HepG2 (cell line): ENCODE results near the gene ACSS2. TPM values are rescaled to one million over a fixed set of nuclear protein-coding genes. Genes with fewer than 3 reads are reported as not detected.
A peak's percentile ranks its signal among the peaks of the same experiment; 100 is the strongest.

Source experiments
- ARNT ChIP-seq: fragments of 450-650 bp; IDR thresholded peaks from 2 replicates; pipeline ENCODE4 v1.6.1; 2017
- E2F2 ChIP-seq: sonication (generic); formaldehyde crosslinking; IDR thresholded peaks from 2 replicates; pipeline ENCODE4 v1.4.0; 2020; ENCODE audit warnings: missing genetic modification reagents, borderline replicate concordance
- FOXA3 ChIP-seq: IDR thresholded peaks from 2 replicates; pipeline ENCODE4 v1.6.1; 2016; ENCODE audit warnings: missing genetic modification reagents, missing compliant biosample characterization
- FOXK1 ChIP-seq: sonication (generic); formaldehyde crosslinking; IDR thresholded peaks from 2 replicates; pipeline ENCODE4 v1.4.0; 2020; ENCODE audit warnings: low read depth, missing genetic modification reagents, borderline replicate concordance
- HDAC2 ChIP-seq: sonication (generic); formaldehyde crosslinking; IDR thresholded peaks from 2 replicates; pipeline ENCODE4 v1.4.0; 2020; ENCODE audit warnings: missing genetic modification reagents
- HINFP ChIP-seq: sonication (generic); formaldehyde crosslinking; IDR thresholded peaks from 2 replicates; pipeline ENCODE4 v1.4.0; 2020; ENCODE audit warnings: low read depth, mild to moderate bottlenecking, missing genetic modification reagents
- HMGA1 ChIP-seq: sonication (generic); formaldehyde crosslinking; conservative IDR thresholded peaks from 2 replicates; pipeline ENCODE4 v1.4.0; 2020; ENCODE audit warnings: missing genetic modification reagents
- KDM4B ChIP-seq: sonication (generic); formaldehyde crosslinking; IDR thresholded peaks from 2 replicates; pipeline ENCODE4 v1.4.0; 2020; ENCODE audit warnings: missing genetic modification reagents
- MEF2D ChIP-seq: sonication (generic); formaldehyde crosslinking; IDR thresholded peaks from 2 replicates; pipeline ENCODE4 v1.5.1; 2020; ENCODE audit warnings: mild to moderate bottlenecking, missing genetic modification reagents
- MTF2 ChIP-seq: sonication (generic); formaldehyde crosslinking; IDR thresholded peaks from 2 replicates; pipeline ENCODE4 v1.5.0; 2020; ENCODE audit warnings: missing genetic modification reagents, borderline replicate concordance
- RCOR2 ChIP-seq: IDR thresholded peaks from 2 replicates; pipeline ENCODE4 v1.6.1; 2016; ENCODE audit warnings: missing biosample characterization, missing genetic modification reagents
- SETDB1 ChIP-seq: sonication (generic); formaldehyde crosslinking; IDR thresholded peaks from 2 replicates; pipeline ENCODE4 v1.5.1; 2020; ENCODE audit warnings: missing genetic modification reagents, mild to moderate bottlenecking, borderline replicate concordance
- TFAP4 ChIP-seq: sonication (generic); IDR thresholded peaks from 2 replicates; pipeline ENCODE4 v1.6.1; 2016; ENCODE audit warnings: low read depth, borderline replicate concordance
- ZBTB2 ChIP-seq: sonication (generic); formaldehyde crosslinking; IDR thresholded peaks from 2 replicates; pipeline ENCODE4 v1.8.0; 2022; ENCODE audit warnings: low read depth, missing genetic modification reagents
- ZC3H4 ChIP-seq: sonication (generic); formaldehyde crosslinking; IDR thresholded peaks from 2 replicates; pipeline ENCODE4 v1.4.0; 2020; ENCODE audit warnings: missing genetic modification reagents, borderline replicate concordance
- ZNF121 ChIP-seq: sonication (generic); formaldehyde crosslinking; IDR thresholded peaks from 2 replicates; pipeline ENCODE4 v1.5.0; 2020; ENCODE audit warnings: mild to moderate bottlenecking, missing genetic modification reagents
- ZNF180 ChIP-seq: sonication (generic); formaldehyde crosslinking; IDR thresholded peaks from 2 replicates; pipeline ENCODE4 v1.4.0; 2020; ENCODE audit warnings: low read depth, missing genetic modification reagents, borderline replicate concordance
- ZNF451 ChIP-seq: sonication (generic); formaldehyde crosslinking; IDR thresholded peaks from 2 replicates; pipeline ENCODE4 v1.5.0; 2020; ENCODE audit warnings: mild to moderate bottlenecking, missing genetic modification reagents
- ZNF543 ChIP-seq: sonication (generic); formaldehyde crosslinking; IDR thresholded peaks from 2 replicates; pipeline ENCODE4 v1.4.0; 2020; ENCODE audit warnings: mild to moderate bottlenecking, missing genetic modification reagents
- ZNF605 ChIP-seq: sonication (generic); formaldehyde crosslinking; IDR thresholded peaks from 2 replicates; pipeline ENCODE4 v1.8.0; 2022; ENCODE audit warnings: mild to moderate bottlenecking, missing genetic modification reagents
- ZNF607 ChIP-seq: sonication (generic); formaldehyde crosslinking; IDR thresholded peaks from 2 replicates; pipeline ENCODE4 v1.5.1; 2020; ENCODE audit warnings: missing genetic modification reagents, mild to moderate bottlenecking, borderline replicate concordance
- ZNF746 ChIP-seq: sonication (generic); formaldehyde crosslinking; IDR thresholded peaks from 2 replicates; pipeline ENCODE4 v1.8.0; 2022; ENCODE audit warnings: mild to moderate bottlenecking, missing genetic modification reagents
- ZSCAN21 ChIP-seq: sonication (generic); formaldehyde crosslinking; IDR thresholded peaks from 2 replicates; pipeline ENCODE4 v1.8.0; 2022; ENCODE audit warnings: mild to moderate bottlenecking, missing genetic modification reagents, moderate library complexity, borderline replicate concordance
- polyA plus RNA-seq, 8 experiments: library from polyadenylated mRNA; depleted of rRNA in 3 of 8; stranded (reverse) in 7 of 8; unstranded in 1 of 8; fragments of >200 nt; fragmentation: Illumina TruSeq in 4 of 8; extraction: Trizol in 4 of 8; gene quantifications; 2 replicates each; pipeline versions ENCODE4 v1.2.1 to v1.2.3, GENCODE V29; 2011 to 2016; ENCODE audit warnings: low read depth in 4 of 8, missing spikeins in 1 of 8, mixed read lengths in 1 of 8; ENCODE audit not compliant: insufficient read depth in 1 of 8
- total RNA-seq, 5 experiments: library from RNA; depleted of rRNA; stranded (reverse); fragments of >200 nt; fragmentation: Illumina TruSeq; extraction: Trizol; gene quantifications; 2 replicates each; pipeline ENCODE4 v1.2.3, GENCODE V29; 2016; ENCODE audit warnings: low read depth in 1 of 5

Gene ACSS2
- total and polyA plus RNA-seq, 2 of the 13 experiments (the other 11 are each of a cell fraction or from before 2014, with no cell fraction given) = 72.8 to 89.7 TPM

GRCh38 chr20:34955231-34956040, 79.0 kb downstream of the ACSS2 start, which contains the start of the genes GSS and MYH7B (continued):
- TF ChIP-seq ZBTB2 (CRISPR knock-in tag) (peak; percentile 80; the same call in 1 of the 2 replicates), HDAC2 (peak; percentile 81), HINFP (peak; percentile 93), KDM4B (CRISPR knock-in tag) (peak; percentile 91), ZNF746 (CRISPR knock-in tag) (peak; percentile 87), MTF2 (CRISPR knock-in tag) (peak; percentile 85; the same call in 1 of the 2 replicates), SETDB1 (CRISPR knock-in tag) (no peak), ZNF180 (CRISPR knock-in tag) (no peak; the same call in 1 of the 2 replicates), RCOR2 (CRISPR knock-in tag) (peak; percentile 86), ZNF121 (CRISPR knock-in tag) (peak; percentile 97), ZNF605 (CRISPR knock-in tag) (peak; percentile 98), E2F2 (CRISPR knock-in tag) (peak; percentile 51; the same call in 1 of the 2 replicates), FOXK1 (CRISPR knock-in tag) (peak; percentile 93), TFAP4 (peak; percentile 46; the same call in 1 of the 2 replicates), ZSCAN21 (CRISPR knock-in tag) (peak; percentile 95), ZNF543 (CRISPR knock-in tag) (peak; percentile 98), ZNF607 (CRISPR knock-in tag) (peak; percentile 73; the same call in 1 of the 2 replicates), ZC3H4 (CRISPR knock-in tag) (0 out of 2 replicates have a peak, but pooled peaks have one; percentile 30), FOXA3 (CRISPR knock-in tag) (no peak; the same call in 1 of the 2 replicates), HMGA1 (CRISPR knock-in tag) (no peak), ARNT (no peak), MEF2D (CRISPR knock-in tag) (peak; percentile 90; the same call in 1 of the 2 replicates), ZNF451 (CRISPR knock-in tag) (no peak; the same call in none of the 2 replicates)
